Cortex of kidney (tissue), 1 donor: ENCODE data around the gene PRDX5.

Source experiments
- DNase-seq: peaks from one replicate; lab custom pipeline; 2025; lab: John Stamatoyannopoulos, UW

The PRDX5 gene

GRCh38 chr11:64317961-64318765 is at the start of gene PRDX5:
TSS of gene PRDX5 (plus strand) at chr11:64318121. CDS start at chr11:64318216, 95 bp downstream.
- peak; percentile 82 for DNase-seq

- DNase-seq, result no peak
These were observed 48.9 kb upstream of the PRDX5 start for GRCh38 chr11:64268893-64269539.

- no peak for DNase-seq
These were observed 48.2 kb upstream of the PRDX5 start for GRCh38 chr11:64269540-64270220.

- no peak for DNase-seq
These were observed 42.7 kb upstream of the PRDX5 start for GRCh38 chr11:64275031-64275800.

- DNase-seq, result no peak
These were observed 42.1 kb upstream of the PRDX5 start for GRCh38 chr11:64275841-64276240.

GRCh38 chr11:64276653-64277431 is 41.1 kb upstream of the PRDX5 start:
- DNase-seq, result no peak

- no peak for DNase-seq
These were observed 39.2 kb upstream of the PRDX5 start for GRCh38 chr11:64278576-64279190.

- no peak for DNase-seq
These were observed 35.8 kb upstream of the PRDX5 start for GRCh38 chr11:64281957-64282770.

GRCh38 chr11:64283092-64283491 is 34.8 kb upstream of the PRDX5 start:
- no peak for DNase-seq

- DNase-seq, result peak; percentile 89
These were observed 33.6 kb upstream of the PRDX5 start, which contains the start of gene BAD for GRCh38 chr11:64284048-64284961. TSS of gene BAD (minus strand) at chr11:64284665. CDS start at chr11:64284368, 297 bp downstream.

GRCh38 chr11:64284962-64285884 is 32.7 kb upstream of the PRDX5 start, which contains the start of gene GPR137:
TSS of gene GPR137 (plus strand) at chr11:64285848. CDS start at chr11:64286525, 677 bp downstream.
- peak; percentile 75 for DNase-seq

- no peak for DNase-seq
These were observed 31.8 kb upstream of the PRDX5 start for GRCh38 chr11:64285885-64286800.

GRCh38 chr11:64286801-64287159 is 31.1 kb upstream of the PRDX5 start:
- no peak for DNase-seq

- DNase-seq, result no peak
These were observed 30.1 kb upstream of the PRDX5 start for GRCh38 chr11:64287676-64288352.

GRCh38 chr11:64288353-64288750 is 29.6 kb upstream of the PRDX5 start:
- no peak for DNase-seq

- DNase-seq, result no peak
These were observed 28.8 kb upstream of the PRDX5 start for GRCh38 chr11:64289002-64289564.
